Natural killer cell (primary cell): ENCODE measurements around the gene C11orf58. TPM values are rescaled to one million over a fixed set of nuclear protein-coding genes. Genes with fewer than 3 reads are reported as not detected.

ENCODE experiments used
- ATAC-seq, 3 donors: fragments of 150-1000 bp in 2 of 3; fragments of 200-7000 bp in 1 of 3; cut with Tn5 transposase; 1 replicate in 1 of 3; 2 replicates in 2 of 3; pipeline ENCODE4 v1.10.0; 2021; ENCODE audit warnings: mild to moderate bottlenecking in 2 of 3, moderate library complexity in 2 of 3
- DNase-seq, 2 donors: peaks; one replicate each; pipeline versions ENCODE4 v3.0.0 to v3.0.0-alpha.2; 2013 to 2021; ENCODE audit warnings: mixed read lengths in 1 of 2
- H3K27ac ChIP-seq: one replicate; pipeline ENCODE4 v1.5.1; 2013; ENCODE audit warnings: mild to moderate bottlenecking, low read length
- H3K27me3 ChIP-seq: one replicate; pipeline ENCODE4 v1.6.1; 2013; ENCODE audit warnings: low read length; ENCODE audit not compliant: control insufficient read depth, insufficient read depth
- H3K36me3 ChIP-seq: one replicate; pipeline ENCODE4 v1.6.1; 2013; ENCODE audit warnings: low read length; ENCODE audit not compliant: control insufficient read depth, insufficient read depth
- H3K4me1 ChIP-seq: one replicate; pipeline ENCODE4 v1.6.1; 2013; ENCODE audit warnings: low read length; ENCODE audit not compliant: control insufficient read depth, insufficient read depth
- H3K4me3 ChIP-seq: one replicate; pipeline ENCODE4 v1.5.1; 2013; ENCODE audit warnings: low read length
- H3K9me3 ChIP-seq: one replicate; pipeline ENCODE4 v1.6.1; 2013; ENCODE audit warnings: low read length; ENCODE audit not compliant: control insufficient read depth, insufficient read depth
- H3K27ac Mint-ChIP-seq, 2 donors: one replicate each; pipeline ENCODE4 v1.8.0; 2022; ENCODE audit warnings: mild to moderate bottlenecking in 2 of 2, mixed read lengths in 2 of 2, moderate library complexity in 1 of 2
- H3K27me3 Mint-ChIP-seq, 2 donors: one replicate each; pipeline ENCODE4 v1.8.0; 2022; ENCODE audit warnings: low read depth in 2 of 2, mixed read lengths in 2 of 2
- H3K36me3 Mint-ChIP-seq: one replicate; pipeline ENCODE4 v1.8.0; 2022; ENCODE audit warnings: mixed read lengths
- H3K4me1 Mint-ChIP-seq, 2 donors: one replicate each; pipeline ENCODE4 v1.8.0; 2022; ENCODE audit warnings: mixed read lengths in 2 of 2
- H3K4me3 Mint-ChIP-seq: one replicate; pipeline ENCODE4 v1.8.0; 2022; ENCODE audit warnings: mild to moderate bottlenecking, moderate library complexity, mixed read lengths
- H3K9me3 Mint-ChIP-seq, 2 donors: one replicate each; pipeline ENCODE4 v1.8.0; 2022; ENCODE audit warnings: mixed read lengths in 2 of 2
- CTCF ChIP-seq: fragments of 200-600 bp; IDR thresholded peaks from one replicate; pipeline ENCODE4 v1.8.0; 2022; ENCODE audit warnings: antibody characterized with exemption
- WGBS: methylation state at CpG from one replicate; pipeline ENCODE4 v1.1.7; 2013; ENCODE audit warnings: missing lambda C conversion rate; ENCODE audit not compliant: insufficient coverage; 5-methylcytosine and 5-hydroxymethylcytosine counted together
- intact Hi-C: fragments of 100-400 bp; cut with micrococcal nuclease; formaldehyde crosslinking; loops from one replicate; pipeline ENCODE4 v1.14.2; 2022
- total RNA-seq, 4 donors: library from RNA; stranded (reverse); fragments of 120-200 nt in 1 of 4; gene quantifications; one replicate each; pipeline versions ENCODE4 v1.2.3 to v1.2.4, GENCODE V29; 2013 to 2022

The C11orf58 gene
- total RNA-seq, 3 donors from 2014 or later (not counting 1 experiment from before 2014, with no cell fraction given) = 109 to 118 (median 115) TPM

DNA sequence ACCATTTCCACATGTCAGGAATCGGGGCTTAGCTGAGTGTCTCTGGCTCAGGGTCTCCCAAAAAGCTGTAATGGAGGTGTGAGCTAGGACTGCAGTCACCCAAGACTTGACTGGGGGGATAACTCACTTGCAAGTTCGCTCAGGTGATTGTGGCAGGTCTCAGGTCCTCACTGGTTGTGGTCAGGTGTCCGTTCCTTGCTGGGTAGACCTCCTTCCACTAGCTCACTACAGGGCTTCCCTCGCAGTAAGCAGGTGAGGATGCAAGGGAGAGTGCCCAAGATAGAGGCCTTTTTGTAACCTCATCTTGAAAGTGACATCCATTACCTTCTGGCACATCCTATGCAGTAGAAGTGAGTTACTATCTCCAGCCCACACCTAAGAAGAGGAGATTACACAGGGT, 29.5 kb downstream of the C11orf58 start:
- H3K4me3 ChIP-seq = no peak overlapping the region
- DNase-seq (no peak), ATAC-seq (no peak)
- no peaks in the 10 kb centered on the region for H3K9me3 ChIP-seq
- Mint-ChIP-seq H3K36me3 (no peaks in the 10 kb centered on the region), H3K4me3 (no peak overlapping the region), H3K27ac (no peak overlapping the region), H3K9me3 (no peaks in the 10 kb centered on the region), H3K4me1 (no peaks in the 10 kb centered on the region), H3K27me3 (peaks cover 4 to 10% of the 10 kb centered on the region in 2 donors)
- no peaks in the 10 kb centered on the region for H3K27me3 ChIP-seq
- TF ChIP-seq CTCF = no peak
- intact Hi-C loops = no loop called here
- H3K36me3 ChIP-seq = no peaks in the 10 kb centered on the region
- H3K4me1 ChIP-seq = no peaks in the 10 kb centered on the region
- no peak overlapping the region for H3K27ac ChIP-seq
- WGBS = 79% methylated on average over 4 of the region's 4 CpGs

GRCh38 chr11:16769386-16769785, 30.9 kb downstream of the C11orf58 start:
- intact Hi-C loops = no loop called here
- no peak for TF ChIP-seq CTCF
- Histone ChIP-seq H3K9me3 (no peaks in the 10 kb centered on the region), H3K36me3 (no peaks in the 10 kb centered on the region), H3K27ac (no peak overlapping the region), H3K4me3 (no peak overlapping the region), H3K27me3 (no peaks in the 10 kb centered on the region), H3K4me1 (no peaks in the 10 kb centered on the region)
- no peaks in the 10 kb centered on the region for H3K4me1 Mint-ChIP-seq
- H3K4me3 Mint-ChIP-seq = no peak overlapping the region
- H3K9me3 Mint-ChIP-seq = no peaks in the 10 kb centered on the region
- no peak for DNase-seq
- 92% methylated on average over 3 of the region's 4 CpGs for WGBS
- ATAC-seq = no peak
- no peak overlapping the region for H3K27ac Mint-ChIP-seq
- peaks cover 0 to 10% of the 10 kb centered on the region in 2 donors for H3K27me3 Mint-ChIP-seq
- H3K36me3 Mint-ChIP-seq = no peaks in the 10 kb centered on the region

- TF ChIP-seq CTCF = no peak
- Mint-ChIP-seq H3K4me3 (no peak overlapping the region), H3K36me3 (no peaks in the 10 kb centered on the region), H3K4me1 (no peaks in the 10 kb centered on the region), H3K9me3 (no peaks in the 10 kb centered on the region), H3K27me3 (peaks cover 0 to 10% of the 10 kb centered on the region in 2 donors), H3K27ac (no peak overlapping the region)
- Histone ChIP-seq H3K4me3 (no peak overlapping the region), H3K4me1 (no peaks in the 10 kb centered on the region), H3K9me3 (no peaks in the 10 kb centered on the region), H3K27me3 (no peaks in the 10 kb centered on the region), H3K27ac (no peak overlapping the region), H3K36me3 (no peaks in the 10 kb centered on the region)
- WGBS = 84% methylated on average over 9 of the region's 11 CpGs
- ATAC-seq (no peak), DNase-seq (no peak)
- intact Hi-C loops = no loop called here
Observed at GRCh38 chr11:16770016-16770415, 31.6 kb downstream of the C11orf58 start.

DNA sequence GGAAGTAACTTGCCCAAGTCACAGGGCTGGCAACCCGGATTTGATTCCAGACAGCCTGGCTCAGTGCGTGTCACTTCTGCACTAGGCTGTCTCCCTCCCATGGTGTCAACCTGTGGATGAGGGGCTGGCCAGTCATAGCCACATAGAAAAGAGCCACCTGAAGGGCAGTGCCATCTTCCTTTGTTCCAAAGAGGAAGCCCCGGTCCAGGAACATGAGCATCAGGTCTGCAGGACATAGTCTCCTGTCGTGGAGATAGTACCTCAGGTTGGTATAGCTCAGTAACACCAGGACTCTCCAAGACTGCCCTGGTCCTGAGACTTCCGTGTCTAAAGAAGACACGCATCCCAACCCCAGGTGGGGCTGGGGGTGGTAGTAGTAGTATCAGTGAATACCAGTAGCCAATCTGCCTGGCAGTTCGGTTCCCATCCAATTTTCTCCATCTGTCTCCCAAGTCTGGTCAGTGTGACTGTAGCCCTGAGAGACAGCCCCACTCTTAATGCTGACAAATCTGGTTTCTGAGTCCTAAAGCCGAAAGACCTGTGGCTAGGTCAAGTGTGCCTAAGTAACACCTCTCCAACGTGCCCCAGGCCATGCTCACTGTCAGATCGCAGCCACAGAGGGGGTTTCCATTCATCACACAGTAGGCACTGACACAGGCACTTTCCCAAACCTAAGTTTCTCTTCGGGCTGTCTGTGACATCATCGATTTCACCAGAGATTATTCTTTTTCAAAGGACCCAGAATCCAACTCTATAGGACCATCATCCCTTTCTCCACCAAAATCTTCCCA, 33.1 kb downstream of the C11orf58 start:
- no peak for ATAC-seq
- Histone ChIP-seq H3K27me3 (no peaks in the 10 kb centered on the region), H3K9me3 (no peaks in the 10 kb centered on the region), H3K36me3 (no peaks in the 10 kb centered on the region), H3K4me3 (no peak overlapping the region), H3K4me1 (no peaks in the 10 kb centered on the region), H3K27ac (no peak overlapping the region)
- intact Hi-C loops = no loop called here
- Mint-ChIP-seq H3K27me3 (peaks cover 0 to 10% of the 10 kb centered on the region in 2 donors), H3K4me1 (no peaks in the 10 kb centered on the region), H3K27ac (no peak overlapping the region), H3K9me3 (no peaks in the 10 kb centered on the region), H3K36me3 (no peaks in the 10 kb centered on the region), H3K4me3 (no peak overlapping the region)
- no peak for TF ChIP-seq CTCF
- 83% methylated on average over 12 of the region's 12 CpGs for WGBS
- no peak for DNase-seq
